Stimulated activated CD8-positive, alpha-beta memory T cell treated with anti-CD3 and anti-CD28 coated beads, Interleukin-15, amount 100 ng/mL, for 48 hours (primary cell): Measurements from ENCODE around the gene GOSR1.
"Not testable (repeated sequence)": the region's sequence is repeated elsewhere in the genome, so short reads cannot be mapped to it uniquely, and the experiment has no call there.

Experiments
- DNase-seq, 2 donors: peaks; one replicate each; pipeline ENCODE4 v3.0.0-alpha.2; 2020; ENCODE audit warnings: low read depth in 2 of 2

Gene GOSR1

GRCh38 chr17:30545024-30545423, 67.8 kb downstream of the GOSR1 start:
- DNase-seq, result no peak

GRCh38 chr17:30547778-30548573, 70.8 kb downstream of the GOSR1 start:
- no peak for DNase-seq

- DNase-seq, result not testable (repeated sequence)
These were observed 72.0 kb downstream of the GOSR1 start for GRCh38 chr17:30549181-30549580.

- no peak for DNase-seq
These were observed 72.8 kb downstream of the GOSR1 start for GRCh38 chr17:30549864-30550511.

- no peak for DNase-seq
These were observed 73.5 kb downstream of the GOSR1 start for GRCh38 chr17:30550512-30551273.

- DNase-seq, result not testable (repeated sequence)
These were observed 74.2 kb downstream of the GOSR1 start for GRCh38 chr17:30551274-30551995.

GRCh38 chr17:30551996-30552339, 74.8 kb downstream of the GOSR1 start:
- DNase-seq, result no peak

- no peak for DNase-seq
These were observed 75.9 kb downstream of the GOSR1 start for GRCh38 chr17:30552994-30553566.

- not testable (repeated sequence) for DNase-seq
These were observed 76.7 kb downstream of the GOSR1 start for GRCh38 chr17:30553823-30554440.

- no peak for DNase-seq
These were observed 77.9 kb downstream of the GOSR1 start for GRCh38 chr17:30554839-30555751.

GRCh38 chr17:30555942-30556341, 78.7 kb downstream of the GOSR1 start:
- DNase-seq, result no peak

- DNase-seq, result no peak
These were observed 79.4 kb downstream of the GOSR1 start for GRCh38 chr17:30556374-30557332.

GRCh38 chr17:30557916-30558685, 80.9 kb downstream of the GOSR1 start:
- DNase-seq, result no peak

GRCh38 chr17:30558686-30559545, 81.7 kb downstream of the GOSR1 start:
- no peak for DNase-seq

- no peak for DNase-seq
These were observed 82.4 kb downstream of the GOSR1 start for GRCh38 chr17:30559656-30560055.

- DNase-seq, result not testable (repeated sequence)
These were observed 83.2 kb downstream of the GOSR1 start for GRCh38 chr17:30560117-30561026.
